ENCODE measurements around the gene ARHGEF16.

GRCh38 chr1:3495776-3496745, 41.6 kb downstream of the ARHGEF16 start:
- TF ChIP-seq EZH2 (IDR thresholded peaks at IDR 0.05; ENCODE audit: borderline replicate concordance, low read depth, low read length, poor library complexity, severe bottlenecking), result no peak
- no peak for TF ChIP-seq CTCF (conservative IDR thresholded peaks at IDR 0.05; ENCODE audit: low read depth, low read length)
